Measurements from ENCODE around the gene DAGLA.
A peak's percentile ranks its signal among the peaks of the same experiment; 100 is the strongest.

Gene DAGLA

DNA sequence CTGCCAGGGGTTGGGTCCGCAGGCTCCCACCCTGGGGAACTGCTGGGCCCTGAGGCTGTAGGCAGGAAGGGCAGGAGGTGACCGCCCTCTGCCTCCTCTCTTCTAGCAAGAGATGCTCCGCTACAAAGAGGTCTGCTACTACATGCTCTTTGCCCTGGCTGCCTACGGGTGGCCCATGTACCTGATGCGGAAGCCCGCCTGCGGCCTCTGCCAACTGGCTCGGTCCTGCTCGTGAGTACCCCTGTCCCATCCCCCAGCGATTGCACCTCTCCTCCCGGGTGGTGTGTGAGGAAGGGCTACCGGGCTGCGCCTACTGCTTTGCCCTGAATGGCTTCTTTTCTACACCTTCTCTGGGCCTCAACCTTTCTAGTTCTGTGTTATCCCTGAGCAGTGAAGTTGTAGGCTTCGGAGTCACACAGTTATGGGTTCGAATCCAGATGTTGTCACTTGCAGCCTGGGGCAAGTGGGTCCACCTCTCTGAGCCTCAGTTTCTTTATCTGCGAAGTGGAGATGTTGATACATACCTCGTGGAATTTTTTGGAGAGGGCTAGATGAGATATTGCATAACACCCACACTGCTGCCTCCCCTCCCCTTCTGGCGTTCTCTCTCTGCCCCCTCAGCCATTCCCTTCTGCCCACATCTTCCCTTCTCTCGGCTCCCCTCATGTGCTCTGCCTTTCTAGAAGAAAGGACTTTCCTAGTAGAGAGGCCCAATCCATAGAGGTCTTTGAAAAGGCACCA, 51.2 kb downstream of the DAGLA start:
- DNase-seq: no peak

DNA sequence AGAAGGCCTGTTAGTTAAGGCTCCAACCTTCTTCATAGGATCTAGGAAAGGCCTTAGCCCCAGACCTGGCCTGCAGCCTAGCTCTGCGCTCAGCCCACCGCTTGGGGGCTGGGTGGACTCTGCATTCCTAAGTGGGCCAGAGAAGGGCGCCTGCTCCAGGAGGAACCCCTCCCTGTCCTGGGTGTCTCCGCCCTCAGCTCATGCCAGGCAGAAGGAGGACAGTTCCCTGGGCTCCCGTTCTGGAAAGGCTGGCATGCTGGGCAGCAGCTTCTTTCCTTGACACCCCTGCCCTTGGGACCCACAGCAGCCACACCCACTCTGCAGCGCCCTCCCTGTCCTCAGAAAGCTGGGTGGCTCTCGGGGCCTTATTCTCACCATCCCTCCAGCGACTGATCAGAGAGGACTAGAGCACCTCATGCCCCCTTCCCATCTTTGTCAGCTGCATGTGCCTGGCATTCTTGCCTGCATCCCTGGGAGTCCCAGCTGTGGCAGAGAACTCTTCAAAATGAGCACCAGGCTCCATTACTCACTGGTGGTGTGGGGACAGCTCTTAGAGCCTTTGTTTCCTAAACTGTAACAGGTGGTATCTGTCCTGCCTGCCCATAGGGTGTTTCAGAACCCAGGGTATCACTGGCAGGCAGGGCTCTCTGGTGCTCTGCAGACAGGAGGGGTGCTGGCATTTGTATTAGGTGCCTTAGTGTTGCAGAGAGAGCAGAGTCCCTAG, 51.9 kb downstream of the DAGLA start:
- DNase-seq: no peak

DNA sequence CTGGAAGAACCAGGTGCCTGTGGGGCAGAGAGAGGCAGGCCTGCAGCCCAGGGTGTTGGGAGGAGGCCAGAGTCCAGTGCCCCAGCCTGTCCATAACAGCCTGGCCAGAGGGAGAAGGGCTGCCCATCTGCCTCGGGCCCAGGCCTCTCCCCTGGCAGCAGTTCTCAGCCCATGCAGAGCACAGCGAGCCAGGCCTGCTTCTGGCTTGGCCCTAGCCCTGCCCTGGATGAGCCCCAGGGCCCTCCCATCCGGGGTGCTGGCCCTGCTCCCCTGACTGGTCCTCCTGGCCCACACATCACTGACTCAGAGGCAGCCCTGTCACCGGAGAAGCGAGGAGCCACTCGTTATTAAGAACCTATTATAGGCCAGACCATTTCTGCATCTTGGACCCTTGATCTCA, 52.5 kb downstream of the DAGLA start:
- no peak for DNase-seq

DNA sequence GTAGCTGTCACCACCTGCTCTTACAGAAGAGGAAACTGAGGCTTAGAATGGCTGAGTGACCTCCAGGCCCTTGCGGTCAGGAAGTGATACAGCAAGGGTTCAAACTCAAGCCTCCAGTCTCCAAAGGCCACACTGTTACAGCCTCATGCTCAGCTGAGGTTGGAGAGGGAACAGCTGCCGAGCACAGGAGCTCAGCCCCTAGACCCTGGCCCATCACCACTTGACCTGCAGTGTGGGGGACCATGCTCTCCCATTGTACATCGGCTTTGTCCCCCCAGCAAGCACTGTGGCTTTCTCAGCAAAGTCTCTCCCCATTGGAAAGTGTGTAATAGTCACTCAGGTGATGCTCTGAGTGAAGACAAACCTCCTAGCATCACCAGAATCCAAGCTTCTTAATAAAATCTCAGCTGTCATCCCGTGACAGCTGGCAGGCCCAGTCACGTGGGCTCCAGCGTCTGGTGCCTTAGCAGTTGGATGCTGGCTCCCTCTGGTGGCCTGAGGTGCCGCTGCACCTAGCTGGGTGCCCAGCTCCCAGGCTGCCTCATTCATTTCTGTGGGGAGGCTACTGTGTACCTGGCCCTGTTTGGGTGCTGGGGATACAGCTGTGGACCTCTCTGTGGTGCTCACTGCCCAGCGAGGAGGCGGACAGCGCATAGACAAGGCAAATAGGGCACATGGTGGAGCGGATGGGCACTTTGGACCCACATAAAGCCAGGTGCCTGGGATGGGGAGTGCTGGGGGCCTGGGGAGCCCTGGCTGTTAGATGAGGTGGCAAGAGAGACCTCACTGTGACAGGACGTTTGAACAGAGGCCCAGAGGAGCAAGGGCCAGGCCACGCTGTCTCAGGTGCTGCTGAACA, 53.2 kb downstream of the DAGLA start:
- DNase-seq: no peak

DNA sequence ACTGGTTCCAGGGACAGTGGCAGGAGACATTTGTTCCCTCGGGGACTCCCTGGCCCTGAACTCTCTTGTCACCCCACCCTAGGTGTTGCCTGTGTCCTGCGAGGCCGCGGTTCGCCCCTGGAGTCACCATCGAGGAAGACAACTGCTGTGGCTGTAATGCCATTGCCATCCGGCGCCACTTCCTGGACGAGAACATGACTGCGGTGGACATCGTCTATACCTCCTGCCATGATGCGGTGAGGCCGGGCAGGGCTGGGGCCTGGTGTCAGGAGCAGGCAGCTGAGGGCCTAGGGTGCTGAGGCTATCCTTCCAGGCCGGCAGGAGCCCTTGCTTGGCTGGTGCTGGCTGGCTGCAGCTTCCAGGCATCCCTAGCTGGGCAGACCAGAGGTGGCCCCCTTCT, 54.6 kb downstream of the DAGLA start:
- DNase-seq: no peak

DNA sequence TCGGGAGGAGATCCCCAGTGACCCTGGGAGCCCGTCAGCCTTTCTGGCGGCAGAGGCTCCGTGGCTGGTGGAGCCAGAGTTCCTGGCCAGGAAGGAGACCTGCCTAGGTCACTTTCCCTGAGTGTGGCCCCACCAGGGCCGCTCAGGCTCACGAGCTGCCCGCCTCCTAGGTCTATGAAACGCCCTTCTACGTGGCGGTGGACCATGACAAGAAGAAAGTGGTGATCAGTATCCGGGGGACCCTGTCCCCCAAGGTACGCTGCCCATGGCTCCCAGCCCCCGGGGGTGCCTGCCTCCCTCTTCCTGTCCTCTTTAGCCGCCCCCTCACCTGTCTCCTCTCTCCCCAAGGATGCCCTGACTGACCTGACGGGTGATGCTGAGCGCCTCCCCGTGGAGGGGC, 55.2 kb downstream of the DAGLA start:
- DNase-seq: no peak

DNA sequence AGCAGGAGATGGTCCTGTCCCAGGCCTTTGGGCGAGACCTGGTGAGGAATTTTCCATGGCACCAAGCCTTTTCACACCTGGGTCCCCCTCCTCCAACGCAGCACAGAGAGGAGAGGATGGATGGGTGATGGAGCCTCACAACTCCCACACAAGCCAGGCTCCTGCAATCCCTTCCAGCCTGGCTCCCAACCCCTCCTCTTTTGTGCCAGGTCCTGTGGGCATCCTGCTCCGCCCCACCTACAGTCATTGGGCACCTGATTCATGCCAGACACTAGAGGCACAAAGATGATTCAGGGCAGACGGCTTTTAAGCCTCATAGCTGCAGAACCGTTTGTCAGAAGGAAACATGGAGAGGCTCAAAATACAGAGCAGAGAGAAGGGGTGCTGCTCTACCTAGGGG, 56.1 kb downstream of the DAGLA start:
- no peak for DNase-seq

DNA sequence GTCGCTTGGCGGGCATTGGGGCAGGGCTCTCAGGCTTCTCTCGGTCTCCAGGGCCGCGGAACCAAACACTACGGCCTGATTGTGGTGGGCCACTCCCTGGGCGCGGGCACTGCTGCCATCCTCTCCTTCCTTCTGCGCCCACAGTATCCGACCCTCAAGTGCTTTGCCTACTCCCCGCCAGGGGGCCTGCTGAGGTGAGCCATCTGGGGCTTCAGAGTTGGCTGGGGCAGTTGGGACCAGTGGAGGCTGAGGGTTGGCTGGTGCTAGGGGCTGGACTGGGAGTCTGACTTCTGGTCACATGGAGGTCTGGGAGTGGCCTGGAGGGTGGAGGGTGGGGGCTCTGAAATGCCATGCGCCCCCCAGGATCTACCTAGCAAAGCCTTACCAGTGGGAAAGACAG, 56.9 kb downstream of the DAGLA start:
- DNase-seq: no peak

DNA sequence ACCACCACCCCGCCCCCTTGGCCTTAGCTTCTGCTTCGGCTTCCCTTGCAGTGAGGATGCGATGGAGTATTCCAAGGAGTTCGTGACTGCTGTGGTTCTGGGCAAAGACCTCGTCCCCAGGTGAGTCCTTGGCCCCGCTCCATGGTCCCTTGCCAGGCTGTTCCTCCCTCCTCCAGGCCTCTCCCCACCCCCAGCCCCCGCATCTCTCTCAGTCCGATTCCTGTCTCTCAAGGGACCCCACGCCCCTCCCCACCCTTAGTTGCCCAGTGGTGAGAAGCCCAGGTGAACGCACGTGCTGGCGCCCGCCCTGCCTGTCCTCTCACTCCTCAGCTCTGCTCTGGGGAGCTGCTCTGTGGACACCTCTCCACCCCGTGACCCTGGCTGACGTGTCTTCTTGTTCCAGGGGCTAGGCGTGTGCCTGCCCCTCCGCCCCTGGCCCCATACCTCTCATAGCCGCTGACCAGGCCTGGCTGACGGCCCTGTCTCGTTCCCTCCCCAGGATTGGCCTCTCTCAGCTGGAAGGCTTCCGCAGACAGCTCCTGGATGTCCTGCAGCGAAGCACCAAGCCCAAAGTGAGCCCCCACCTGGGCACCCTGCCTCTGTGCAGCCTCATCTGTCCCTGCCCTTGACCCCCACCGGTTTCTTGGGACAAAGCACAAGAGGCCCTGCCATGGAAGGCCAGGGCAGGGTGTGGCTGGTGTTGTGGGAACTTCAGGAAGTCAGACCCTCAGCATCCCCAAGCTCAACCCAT, 57.6 kb downstream of the DAGLA start:
- no peak for DNase-seq

DNA sequence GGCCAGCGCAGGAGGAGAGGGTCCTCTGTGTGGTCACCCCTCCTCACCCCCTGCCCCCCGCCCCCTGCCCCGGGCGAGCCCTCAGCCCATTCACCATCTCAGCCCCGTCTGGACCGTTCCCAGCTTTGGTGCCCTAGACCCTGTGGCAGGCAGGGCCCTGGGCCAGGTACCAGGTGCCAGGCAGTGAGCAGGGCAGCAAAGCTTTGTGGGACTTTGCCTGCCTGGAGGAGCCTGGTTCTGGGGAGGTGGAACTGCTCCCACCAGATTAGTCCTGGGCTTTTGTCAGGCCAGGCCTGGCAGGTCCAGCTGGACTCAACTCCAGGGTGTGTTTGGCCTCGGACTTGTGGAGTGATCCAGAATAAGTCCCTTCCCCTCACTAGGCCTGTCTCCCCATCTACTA, 58.6 kb downstream of the DAGLA start:
- DNase-seq: no peak

DNA sequence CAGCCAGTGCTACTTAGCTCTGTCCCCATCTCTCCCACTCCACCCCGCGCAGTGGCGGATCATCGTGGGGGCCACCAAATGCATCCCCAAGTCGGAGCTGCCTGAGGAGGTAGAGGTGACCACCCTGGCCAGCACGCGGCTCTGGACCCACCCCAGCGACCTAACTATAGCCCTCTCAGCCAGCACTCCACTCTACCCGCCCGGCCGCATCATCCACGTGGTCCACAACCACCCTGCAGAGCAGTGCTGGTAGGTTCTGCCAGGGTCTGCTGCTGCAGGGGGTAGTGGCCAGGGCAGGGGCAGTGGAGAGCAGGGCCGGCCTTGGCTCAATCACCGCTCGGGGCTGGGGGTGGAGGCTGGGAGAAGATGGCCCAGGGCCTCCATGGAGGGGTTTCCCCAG, 59.2 kb downstream of the DAGLA start:
- no peak for DNase-seq

DNA sequence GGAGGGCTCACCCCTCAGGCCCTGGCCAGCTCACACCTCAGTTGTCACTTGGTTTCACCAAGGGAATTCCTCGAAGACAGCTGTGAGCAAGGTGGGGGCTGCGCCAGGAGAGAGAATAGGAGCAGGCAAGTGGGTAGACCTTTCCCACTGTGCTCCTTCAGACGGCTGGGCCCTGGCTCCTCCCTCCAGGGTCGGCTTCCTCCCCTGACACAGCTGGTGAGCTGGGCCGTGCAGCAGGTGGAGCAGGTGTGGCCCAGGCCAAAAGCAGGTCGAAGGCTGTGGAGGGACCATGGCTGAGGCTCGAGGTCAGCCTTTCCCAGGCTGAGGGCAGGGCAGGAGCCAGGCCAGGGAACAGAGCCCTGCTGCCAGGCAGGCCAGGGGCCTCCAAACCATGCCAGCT, 59.8 kb downstream of the DAGLA start:
- DNase-seq: no peak

DNA sequence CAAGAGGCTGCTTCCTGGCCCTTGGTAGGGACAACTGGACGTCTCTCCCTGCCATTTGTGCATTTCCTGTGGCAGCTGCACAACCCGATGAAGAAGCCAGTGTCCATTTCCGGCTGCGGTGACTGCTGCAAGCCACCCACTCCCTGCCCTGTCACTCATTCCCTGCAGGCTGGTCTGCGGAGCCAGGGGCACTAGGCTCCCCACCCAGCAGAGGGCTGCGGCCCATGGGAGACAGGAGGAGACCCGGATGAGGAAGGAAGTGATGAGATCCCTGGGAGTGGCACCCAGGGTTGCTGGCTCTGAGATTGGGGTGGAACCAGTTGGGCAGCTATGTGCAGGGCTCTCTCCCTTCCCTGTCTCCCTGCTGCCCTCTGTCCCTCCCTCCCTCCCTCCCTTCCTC, 62.2 kb downstream of the DAGLA start:
- DNase-seq: no peak

DNA sequence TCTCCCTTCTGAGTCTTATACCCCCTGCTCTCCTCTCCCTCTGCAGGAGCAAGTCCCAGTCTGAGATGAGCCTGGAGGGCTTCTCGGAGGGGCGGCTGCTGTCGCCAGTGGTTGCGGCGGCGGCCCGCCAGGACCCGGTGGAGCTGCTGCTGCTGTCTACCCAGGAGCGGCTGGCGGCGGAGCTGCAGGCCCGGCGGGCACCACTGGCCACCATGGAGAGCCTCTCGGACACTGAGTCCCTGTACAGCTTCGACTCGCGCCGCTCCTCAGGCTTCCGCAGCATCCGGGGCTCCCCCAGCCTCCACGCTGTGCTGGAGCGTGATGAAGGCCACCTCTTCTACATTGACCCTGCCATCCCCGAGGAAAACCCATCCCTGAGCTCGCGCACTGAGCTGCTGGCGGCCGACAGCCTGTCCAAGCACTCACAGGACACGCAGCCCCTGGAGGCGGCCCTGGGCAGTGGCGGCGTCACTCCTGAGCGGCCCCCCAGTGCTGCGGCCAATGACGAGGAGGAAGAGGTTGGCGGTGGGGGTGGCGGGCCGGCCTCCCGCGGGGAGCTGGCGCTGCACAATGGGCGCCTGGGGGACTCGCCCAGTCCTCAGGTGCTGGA, 63.4 kb downstream of the DAGLA start:
- DNase-seq: no peak

DNA sequence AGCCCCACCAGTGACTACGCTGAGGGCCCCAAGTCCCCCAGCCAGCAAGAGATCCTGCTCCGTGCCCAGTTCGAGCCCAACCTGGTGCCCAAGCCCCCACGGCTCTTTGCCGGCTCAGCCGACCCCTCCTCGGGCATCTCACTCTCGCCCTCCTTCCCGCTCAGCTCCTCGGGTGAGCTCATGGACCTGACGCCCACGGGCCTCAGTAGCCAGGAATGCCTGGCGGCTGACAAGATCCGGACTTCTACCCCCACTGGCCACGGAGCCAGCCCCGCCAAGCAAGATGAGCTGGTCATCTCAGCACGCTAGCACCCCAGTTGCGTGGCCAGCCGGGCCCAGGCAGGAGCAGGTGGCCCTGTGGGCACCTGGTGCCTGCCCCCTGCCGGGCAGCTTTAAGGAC, 64.0 kb downstream of the DAGLA start:
- DNase-seq: no peak

DNA sequence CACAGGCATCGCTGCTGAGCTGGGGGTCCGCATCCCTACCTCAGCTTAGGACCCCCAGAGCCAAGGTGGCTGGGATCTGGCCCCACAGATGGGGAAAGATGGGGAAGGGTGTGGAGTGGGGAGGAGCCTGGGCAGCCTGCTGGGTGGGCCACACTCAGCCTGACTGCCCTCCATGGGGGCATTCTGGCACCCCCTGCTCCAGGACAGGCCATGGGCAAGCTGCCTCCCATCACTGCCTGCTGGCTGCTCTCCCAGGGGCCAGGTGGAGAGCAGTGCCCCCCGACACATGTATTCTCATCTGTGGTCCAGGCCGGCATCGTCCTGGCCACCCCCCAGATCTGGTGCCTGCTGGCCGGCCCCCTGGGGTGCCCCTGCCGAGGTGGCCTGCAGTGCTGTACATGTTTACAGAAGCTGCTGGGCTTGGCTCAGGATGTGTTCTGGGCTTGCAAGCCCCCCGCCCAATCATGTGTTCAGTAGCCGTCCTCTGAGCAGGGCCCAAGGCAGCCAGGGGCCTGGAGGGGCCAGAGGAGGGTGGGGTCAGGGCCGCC, 64.5 kb downstream of the DAGLA start:
- no peak for DNase-seq

DNA sequence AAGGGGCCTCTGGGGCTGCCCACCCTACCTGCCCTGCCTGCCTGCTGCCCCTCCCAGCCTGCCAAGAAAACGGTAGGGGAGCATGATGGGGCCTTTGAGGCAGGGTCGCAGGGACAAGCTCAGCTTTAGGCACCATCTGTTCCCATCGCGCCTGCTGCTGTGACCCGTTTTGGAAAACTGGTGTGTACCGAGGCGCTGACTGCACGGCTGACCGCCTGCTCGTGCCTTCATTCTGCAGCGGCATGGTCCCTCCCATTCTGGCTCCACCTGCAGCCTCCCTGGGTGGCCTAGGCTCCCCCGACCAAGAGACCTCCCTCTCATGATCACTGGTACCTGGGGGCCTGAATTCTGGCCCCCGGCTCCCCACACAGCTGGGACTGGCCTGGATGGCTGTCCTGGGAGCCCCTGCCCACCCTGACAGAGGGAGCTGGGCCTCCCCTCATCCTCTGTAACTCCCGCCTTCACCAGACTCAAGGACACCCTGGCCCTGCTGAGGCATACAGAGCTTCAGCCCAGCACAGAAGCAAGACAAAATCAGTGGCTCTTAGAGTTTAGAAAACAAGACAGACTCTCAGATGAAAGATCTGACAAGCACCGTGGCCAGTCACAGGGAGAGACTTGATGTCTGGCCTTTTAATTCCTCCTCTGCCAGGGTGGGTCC, 65.7 kb downstream of the DAGLA start:
- no peak for DNase-seq

DNA sequence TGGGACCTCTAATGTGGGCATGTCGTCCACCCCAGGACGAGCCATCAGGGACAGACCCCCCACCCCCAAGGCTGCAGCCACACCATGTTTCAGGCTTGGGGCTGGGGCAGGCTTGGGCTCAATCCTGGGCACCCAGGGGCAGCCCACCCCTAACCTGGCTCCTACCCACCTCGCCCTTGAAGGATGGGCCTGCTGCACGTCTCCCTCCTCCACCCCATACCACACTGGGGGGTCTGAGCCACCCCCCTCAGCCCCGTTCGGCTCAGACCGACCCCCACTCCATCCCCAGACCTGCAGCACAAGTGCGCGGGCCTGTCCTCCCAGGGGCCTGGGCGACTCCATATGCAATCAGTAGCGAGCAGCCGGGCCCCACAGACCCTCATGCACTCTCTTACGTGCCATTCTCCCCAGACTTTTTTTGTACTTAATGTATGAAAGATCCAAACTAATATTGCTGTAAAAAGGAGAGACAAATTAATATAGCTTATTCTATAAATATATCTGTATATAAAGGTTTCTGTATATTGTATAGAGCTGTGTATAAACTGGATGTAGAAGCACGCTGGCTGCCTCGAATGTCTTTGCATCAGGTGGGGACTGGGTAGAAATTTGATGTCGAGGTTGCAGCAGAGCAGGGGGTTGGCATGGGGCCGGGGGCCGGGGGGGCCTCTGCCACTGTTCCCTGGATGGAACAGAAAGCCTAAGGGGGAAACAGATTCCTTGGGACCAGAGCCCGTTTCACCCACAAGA, 66.4 kb downstream of the DAGLA start:
- DNase-seq: no peak

DNA sequence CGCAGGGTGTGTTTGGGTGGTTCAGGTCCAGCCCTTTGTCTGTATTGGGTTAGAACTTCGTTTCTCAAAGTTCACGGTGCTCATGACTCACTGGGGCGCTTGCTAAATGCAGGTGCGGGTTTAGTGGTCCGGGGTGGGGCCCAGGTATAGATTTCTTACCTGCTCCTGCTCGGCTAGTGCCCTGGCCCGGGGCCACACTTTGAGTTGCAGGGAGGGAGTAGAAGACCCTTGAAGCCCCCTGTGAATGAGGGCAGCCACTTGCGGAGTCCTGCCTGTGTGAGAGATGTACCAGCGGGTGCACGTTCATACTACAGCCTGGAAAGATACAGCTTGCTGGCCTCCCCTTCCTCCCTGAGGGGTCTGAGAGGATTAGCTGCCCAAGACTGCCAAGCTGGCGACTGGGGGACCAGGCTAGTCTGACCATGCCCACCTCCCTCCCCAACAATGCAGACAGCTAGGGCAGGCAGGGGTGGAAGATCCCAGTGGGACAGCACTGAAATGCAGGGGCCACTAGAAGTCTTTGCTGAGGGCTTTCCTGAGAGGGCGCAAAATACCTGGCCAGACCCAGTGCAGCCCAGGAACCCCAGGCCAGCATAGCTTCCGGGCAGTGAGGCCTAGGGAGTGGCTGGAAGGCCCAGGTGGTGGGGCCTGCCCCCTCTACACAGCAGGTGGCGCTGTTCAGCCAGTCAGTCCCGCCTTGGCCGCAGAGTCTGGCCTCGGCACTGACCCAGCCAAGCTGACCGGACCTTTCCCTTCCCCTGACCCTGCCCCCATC, 67.2 kb downstream of the DAGLA start:
- peak; percentile 26 for DNase-seq

DNA sequence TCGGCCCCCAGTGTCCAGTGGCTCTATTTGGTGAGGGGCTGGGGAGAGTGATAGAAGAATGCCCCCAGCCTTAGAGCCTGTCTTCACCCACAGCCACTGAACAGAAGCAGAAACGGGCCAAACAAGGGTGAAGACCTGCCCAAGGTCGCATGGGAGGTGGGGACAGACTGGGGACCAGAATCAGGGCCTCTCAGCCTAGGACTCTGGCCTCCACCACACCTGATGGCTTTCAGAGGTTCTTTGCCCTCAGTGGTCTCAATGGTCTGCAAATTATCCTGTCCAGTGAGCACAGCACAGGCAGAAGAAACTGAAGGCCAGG, 67.7 kb downstream of the DAGLA start:
- DNase-seq: no peak

Data from SHP77 treated with DMSO at 0.1 percent for 48 hours (cell line).